DOHH2 (cell line): ENCODE data around the gene ST7.

Source experiments
- H3F3A ChIP-seq: fragments of 200-600 bp; sonication (generic), shearing (Covaris generic); 2 replicates; pipeline ENCODE4 v1.6.0; 2016; ENCODE audit warnings: antibody characterized with exemption, mild to moderate bottlenecking; ENCODE audit not compliant: control insufficient read depth, insufficient read depth
- H3K27ac ChIP-seq: fragments of 200-600 bp; sonication (generic); 2 replicates; pipeline ENCODE4 v1.5.1; 2014; ENCODE audit warnings: low read depth, mild to moderate bottlenecking, low read length, moderate library complexity
- H3K27me3 ChIP-seq: fragments of 200-600 bp; sonication (generic); 2 replicates; pipeline ENCODE4 v1.6.1; 2014; ENCODE audit warnings: mild to moderate bottlenecking, low read length, mixed read lengths; ENCODE audit not compliant: control insufficient read depth
- H3K36me3 ChIP-seq: fragments of 200-600 bp; sonication (generic); 2 replicates; pipeline ENCODE4 v1.6.1; 2014; ENCODE audit warnings: mild to moderate bottlenecking, low read length, moderate library complexity, mixed read lengths; ENCODE audit not compliant: control insufficient read depth
- H3K4me1 ChIP-seq: fragments of 200-600 bp; sonication (generic); 2 replicates; pipeline ENCODE4 v1.6.1; 2014; ENCODE audit warnings: mild to moderate bottlenecking, low read length, mixed read lengths; ENCODE audit not compliant: control insufficient read depth
- H3K4me2 ChIP-seq: fragments of 200-600 bp; sonication (generic); 2 replicates; pipeline ENCODE4 v1.6.0; 2014; ENCODE audit warnings: mild to moderate bottlenecking, low read length, moderate library complexity
- H3K4me3 ChIP-seq: fragments of 200-600 bp; sonication (generic); 2 replicates; pipeline ENCODE4 v1.5.1; 2014; ENCODE audit warnings: mild to moderate bottlenecking, low read length, mixed read lengths
- H3K79me2 ChIP-seq: fragments of 200-600 bp; sonication (generic); 2 replicates; pipeline ENCODE4 v1.6.1; 2014; ENCODE audit warnings: mild to moderate bottlenecking, low read length, mixed read lengths; ENCODE audit not compliant: control insufficient read depth
- H3K9me2 ChIP-seq: fragments of 200-600 bp; sonication (generic); replicated peaks from 2 replicates; pipeline ENCODE4 v1.6.1; 2014; ENCODE audit warnings: mild to moderate bottlenecking, low read length, mixed read lengths; ENCODE audit not compliant: control insufficient read depth
- H3K9me3 ChIP-seq: fragments of 200-600 bp; sonication (generic); 2 replicates; pipeline ENCODE4 v1.6.1; 2014; ENCODE audit warnings: antibody characterized with exemption, low read length, mixed read lengths; ENCODE audit not compliant: control insufficient read depth, insufficient read depth
- H4K20me1 ChIP-seq: fragments of 200-600 bp; sonication (generic); 2 replicates; pipeline ENCODE4 v1.6.0; 2014; ENCODE audit warnings: low read depth, mild to moderate bottlenecking, antibody characterized with exemption, low read length, moderate library complexity; ENCODE audit not compliant: control insufficient read depth, insufficient read depth
- CTCF ChIP-seq: fragments of 200-600 bp; sonication (generic); IDR thresholded peaks from one replicate; pipeline ENCODE4 v1.5.1; 2014; ENCODE audit warnings: antibody characterized with exemption, mild to moderate bottlenecking, low read depth, low read length; ENCODE audit not compliant: poor library complexity, severe bottlenecking
- EZH2phosphoT487 ChIP-seq: fragments of 200-600 bp; sonication (generic); IDR thresholded peaks from 2 replicates; pipeline ENCODE4 v1.6.1; 2017; ENCODE audit warnings: borderline replicate concordance, mild to moderate bottlenecking, antibody characterized with exemption, low read length, moderate library complexity, mixed read lengths

ST7 gene

GRCh38 chr7:117126676-117127075, 173.4 kb downstream of the ST7 start:
- no peak overlapping the region for H3K4me2 ChIP-seq
- H3K4me1 ChIP-seq: no peaks in the 10 kb centered on the region
- TF ChIP-seq EZH2phosphoT487: no peak
- no peak for TF ChIP-seq CTCF
- no peaks in the 10 kb centered on the region for H3K9me2 ChIP-seq
- H4K20me1 ChIP-seq: no peaks in the 10 kb centered on the region
- no peaks in the 10 kb centered on the region for H3K27me3 ChIP-seq
- H3K36me3 ChIP-seq: no peaks in the 10 kb centered on the region
- no peaks in the 10 kb centered on the region for H3K9me3 ChIP-seq
- H3K4me3 ChIP-seq: no peak overlapping the region
- no peaks in the 10 kb centered on the region for H3K79me2 ChIP-seq
- no peak overlapping the region for H3K27ac ChIP-seq
- no peaks in the 10 kb centered on the region for H3F3A ChIP-seq

GRCh38 chr7:117127585-117128168, 174.4 kb downstream of the ST7 start:
- no peaks in the 10 kb centered on the region for H3K4me1 ChIP-seq
- TF ChIP-seq EZH2phosphoT487 (no peak), CTCF (peak; percentile 93)
- no peaks in the 10 kb centered on the region for H3K9me2 ChIP-seq

GRCh38 chr7:117129521-117129955, 176.2 kb downstream of the ST7 start:
- Histone ChIP-seq H3K79me2 (no peaks in the 10 kb centered on the region), H3F3A (no peaks in the 10 kb centered on the region), H3K4me3 (no peak overlapping the region), H3K9me3 (no peaks in the 10 kb centered on the region), H3K4me2 (no peak overlapping the region), H4K20me1 (no peaks in the 10 kb centered on the region), H3K9me2 (no peaks in the 10 kb centered on the region), H3K27me3 (no peaks in the 10 kb centered on the region), H3K27ac (no peak overlapping the region), H3K4me1 (no peaks in the 10 kb centered on the region), H3K36me3 (no peaks in the 10 kb centered on the region)
- no peak for TF ChIP-seq CTCF
- TF ChIP-seq EZH2phosphoT487: no peak

More at GRCh38 chr7:117127585-117128168, 174.4 kb downstream of the ST7 start:
- Histone ChIP-seq H3K4me3 (no peak overlapping the region), H3K27me3 (no peaks in the 10 kb centered on the region), H3K36me3 (no peaks in the 10 kb centered on the region), H3K79me2 (no peaks in the 10 kb centered on the region), H3K9me3 (no peaks in the 10 kb centered on the region), H3F3A (no peaks in the 10 kb centered on the region), H3K4me2 (no peak overlapping the region), H3K27ac (no peak overlapping the region), H4K20me1 (no peaks in the 10 kb centered on the region)
